A549 (cell line): Measurements from ENCODE around the gene SLC2A5. TPM values are rescaled to one million over a fixed set of nuclear protein-coding genes. Genes with fewer than 3 reads are reported as not detected.

ENCODE experiments used
- ATAC-seq, 2 experiments: fragments of 200-7000 bp in 1 of 2; fragments of >200 bp in 1 of 2; cut with Nextera tagmentation in 1 of 2; cut with Tn5 transposase in 1 of 2; 3 replicates each; pipeline versions ENCODE4 v1.8.0 to v1.9.1; 2018 to 2020; ENCODE audit warnings: mild to moderate bottlenecking in 1 of 2, moderate library complexity in 1 of 2
- CTCF ChIA-PET: fragments of 300-600 bp; sonication (Branson Sonifier 250); formaldehyde crosslinking; extraction: SDS; loops from one replicate; lab custom pipeline; 2021; ENCODE audit warnings: antibody characterized with exemption, inconsistent platforms; lab: Yijun Ruan, JAX
- POLR2A ChIA-PET: fragments of 350-600 bp; formaldehyde crosslinking; extraction: SDS; loops from one replicate; lab custom pipeline; 2021; ENCODE audit warnings: antibody characterized with exemption, inconsistent platforms; lab: Yijun Ruan, JAX
- DNase-seq, 2 experiments: peaks; one replicate each; pipeline versions ENCODE4 v3.0.0 to v3.0.0-alpha.2; 2011 to 2016; ENCODE audit warnings: low read depth in 1 of 2, low spot score in 1 of 2
- FAIRE-seq: peaks from 2 replicates; lab custom pipeline; 2011; peaks lifted over from hg19 to GRCh38; lab: Jason Lieb, UNC
- H3K27ac ChIP-seq, 2 experiments: fragments of >200 bp; sonication (Bioruptor Twin); formaldehyde crosslinking; 3 replicates each; pipeline ENCODE4 v1.5.1; 2016 to 2017
- H3K4me1 ChIP-seq: fragments of >200 bp; sonication (Bioruptor Twin); formaldehyde crosslinking; 3 replicates; pipeline ENCODE4 v1.6.1; 2016
- H3K4me2 ChIP-seq: fragments of >200 bp; sonication (Bioruptor Twin); formaldehyde crosslinking; 3 replicates; pipeline ENCODE4 v1.6.1; 2016
- H3K4me3 ChIP-seq: fragments of >200 bp; sonication (Bioruptor Twin); formaldehyde crosslinking; 3 replicates; pipeline ENCODE4 v1.5.1; 2016
- H3K9me3 ChIP-seq: fragments of >200 bp; sonication (Bioruptor Twin); formaldehyde crosslinking; 3 replicates; pipeline ENCODE4 v1.6.1; 2016
- CBX2 ChIP-seq: fragments of 200-600 bp; sonication (generic); IDR thresholded peaks from 2 replicates; pipeline ENCODE4 v1.6.1; 2016; ENCODE audit warnings: low read depth, mild to moderate bottlenecking, borderline replicate concordance
- CBX8 ChIP-seq: fragments of 200-600 bp; sonication (generic); IDR thresholded peaks from 2 replicates; pipeline ENCODE4 v1.6.1; 2016
- CHD2 ChIP-seq: fragments of 150-350 bp; IDR thresholded peaks from 2 replicates; pipeline ENCODE4 v1.6.1; 2014; ENCODE audit warnings: low read length; ENCODE audit not compliant: partially characterized antibody
- CHD4 ChIP-seq: fragments of 200-600 bp; sonication (generic); IDR thresholded peaks from 2 replicates; pipeline ENCODE4 v1.6.1; 2016; ENCODE audit warnings: antibody characterized with exemption, mild to moderate bottlenecking, borderline replicate concordance
- EHF ChIP-seq: fragments of 250-450 bp; sonication (Bioruptor Pico); IDR thresholded peaks from 2 replicates; pipeline ENCODE4 v1.5.0; 2020; ENCODE audit warnings: mild to moderate bottlenecking
- EHMT2 ChIP-seq: fragments of 200-600 bp; sonication (generic); IDR thresholded peaks from 2 replicates; pipeline ENCODE4 v1.6.1; 2016; ENCODE audit warnings: antibody characterized with exemption, low read depth, mild to moderate bottlenecking, moderate library complexity
- ESRRA ChIP-seq: fragments of 150-350 bp; IDR thresholded peaks from 2 replicates; pipeline ENCODE4 v1.6.1; 2014; ENCODE audit warnings: mild to moderate bottlenecking, low read length, borderline replicate concordance
- FOSB ChIP-seq: fragments of 250-450 bp; sonication (Bioruptor Pico); IDR thresholded peaks from 2 replicates; pipeline ENCODE4 v1.5.0; 2020; ENCODE audit warnings: mild to moderate bottlenecking, moderate library complexity
- FOSL2 ChIP-seq, 2 experiments: fragments of 450-650 bp in 1 of 2; fragments of >200 bp in 1 of 2; sonication (Bioruptor Twin) in 1 of 2; formaldehyde crosslinking; IDR thresholded peaks; 2 replicates each; pipeline versions ENCODE4 v1.5.0 to v1.6.1; 2016 to 2020; ENCODE audit warnings: mild to moderate bottlenecking in 1 of 2, moderate library complexity in 1 of 2
- GATA3 ChIP-seq: IDR thresholded peaks from 2 replicates; pipeline ENCODE4 v1.6.1; 2012; ENCODE audit warnings: borderline replicate concordance
- HOXA7 ChIP-seq: fragments of 250-450 bp; sonication (Bioruptor Pico); IDR thresholded peaks from 2 replicates; pipeline ENCODE4 v1.5.0; 2020; ENCODE audit warnings: mild to moderate bottlenecking, moderate library complexity
- HOXB13 ChIP-seq: fragments of 250-450 bp; sonication (Bioruptor Pico); IDR thresholded peaks from 2 replicates; pipeline ENCODE4 v1.5.0; 2020; ENCODE audit warnings: low read depth, mild to moderate bottlenecking, moderate library complexity
- JUN ChIP-seq, 2 experiments: fragments of >200 bp; sonication (Bioruptor Twin); formaldehyde crosslinking; IDR thresholded peaks; 2 replicates in 1 of 2; 3 replicates in 1 of 2; pipeline ENCODE4 v1.6.1; 2016 to 2017
- JUNB ChIP-seq: fragments of >200 bp; sonication (Bioruptor Twin); formaldehyde crosslinking; IDR thresholded peaks from 2 replicates; pipeline ENCODE4 v1.6.1; 2016
- KDM1A ChIP-seq: fragments of 200-600 bp; sonication (generic); IDR thresholded peaks from 2 replicates; pipeline ENCODE4 v1.6.1; 2016; ENCODE audit warnings: low read depth, mild to moderate bottlenecking
- KDM5A ChIP-seq: fragments of 200-600 bp; sonication (generic); IDR thresholded peaks from 2 replicates; pipeline ENCODE4 v1.6.1; 2016; ENCODE audit warnings: antibody characterized with exemption, mild to moderate bottlenecking
- MAFK ChIP-seq: fragments of 450-650 bp; IDR thresholded peaks from 2 replicates; pipeline ENCODE4 v1.6.1; 2014; ENCODE audit not compliant: partially characterized antibody
- NR3C1 ChIP-seq: fragments of >200 bp; sonication (Bioruptor Twin); formaldehyde crosslinking; IDR thresholded peaks from 3 replicates; pipeline ENCODE4 v1.6.1; 2017
- POLR2AphosphoS2 ChIP-seq: conservative IDR thresholded peaks from 2 replicates; pipeline ENCODE4 v1.6.1; 2012; ENCODE audit warnings: low read length, improper control_type of control experiment, inconsistent platforms
- RAD21 ChIP-seq, 2 experiments: fragments of >200 bp in 1 of 2; sonication (Bioruptor Twin) in 1 of 2; formaldehyde crosslinking in 1 of 2; IDR thresholded peaks in 1 of 2; conservative IDR thresholded peaks in 1 of 2; 2 replicates in 1 of 2; 3 replicates in 1 of 2; pipeline ENCODE4 v1.6.1; 2012 to 2018; ENCODE audit warnings: inconsistent platforms in 1 of 2
- RARB ChIP-seq: fragments of 250-450 bp; sonication (Bioruptor Pico); IDR thresholded peaks from 2 replicates; pipeline ENCODE4 v1.8.0; 2021; ENCODE audit warnings: mild to moderate bottlenecking, moderate library complexity
- RFX5 ChIP-seq: fragments of 450-650 bp; IDR thresholded peaks from 2 replicates; pipeline ENCODE4 v1.7.1; 2014; ENCODE audit warnings: antibody characterized with exemption, mild to moderate bottlenecking, moderate library complexity
- RNF2 ChIP-seq: fragments of 200-600 bp; sonication (generic); IDR thresholded peaks from 2 replicates; pipeline ENCODE4 v1.6.1; 2016; ENCODE audit warnings: low read depth, mild to moderate bottlenecking, antibody characterized with exemption, moderate library complexity, borderline replicate concordance
- SMC3 ChIP-seq: fragments of >200 bp; sonication (Bioruptor Twin); formaldehyde crosslinking; IDR thresholded peaks from 3 replicates; pipeline ENCODE4 v1.6.1; 2018; ENCODE audit warnings: inconsistent platforms
- SREBF2 ChIP-seq: fragments of 450-650 bp; IDR thresholded peaks from 2 replicates; pipeline ENCODE4 v1.6.1; 2014; ENCODE audit warnings: mild to moderate bottlenecking, moderate library complexity
- ZC3H11A ChIP-seq: fragments of 450-650 bp; IDR thresholded peaks from 2 replicates; pipeline ENCODE4 v1.6.1; 2014; ENCODE audit warnings: antibody characterized with exemption, mild to moderate bottlenecking
- ZFP36 ChIP-seq: fragments of 450-650 bp; IDR thresholded peaks from 2 replicates; pipeline ENCODE4 v1.6.1; 2014; ENCODE audit warnings: borderline replicate concordance; ENCODE audit not compliant: partially characterized antibody
- ZNF302 ChIP-seq: fragments of 250-450 bp; sonication (Bioruptor Pico); IDR thresholded peaks from 2 replicates; pipeline ENCODE4 v1.9.0; 2021; ENCODE audit warnings: inconsistent platforms, mild to moderate bottlenecking, moderate library complexity
- WGBS: methylation state at CpG from one replicate; pipeline ENCODE4 v1.1.6; 2017; ENCODE audit errors: missing lambda C conversion rate; 5-methylcytosine and 5-hydroxymethylcytosine counted together
- polyA plus RNA-seq, 4 experiments: library from polyadenylated mRNA; depleted of rRNA in 3 of 4; stranded (reverse); fragments of >200 nt; fragmentation: RNase III in 1 of 4; extraction: RNeasy Plus Mini Kit Qiagen cat#74134 plus additional on column Dnase treatment in 1 of 4; gene quantifications; 2 replicates in 3 of 4; 3 replicates in 1 of 4; pipeline ENCODE4 v1.2.3, GENCODE V29; 2011 to 2017
- TF ChIP-seq, protein P1 (sequence below): fragments of 450-650 bp; IDR thresholded peaks from 2 replicates; pipeline ENCODE4 v1.6.1; 2014; ENCODE audit warnings: antibody characterized with exemption
- TF ChIP-seq, protein P2 (sequence below): fragments of >200 bp; sonication (Bioruptor Twin); formaldehyde crosslinking; IDR thresholded peaks from 3 replicates; pipeline ENCODE4 v1.6.1; 2016
- TF ChIP-seq, protein P3 (sequence below): IDR thresholded peaks from 2 replicates; pipeline ENCODE4 v1.6.1; 2012
- TF ChIP-seq, protein P4 (sequence below): IDR thresholded peaks from 2 replicates; pipeline ENCODE4 v1.6.1; 2012; ENCODE audit warnings: low read depth, borderline replicate concordance
- TF ChIP-seq, protein P5 (sequence below): IDR thresholded peaks from 2 replicates; pipeline ENCODE4 v1.6.1; 2012
- TF ChIP-seq, protein P6 (sequence below): fragments of 200-600 bp; sonication (generic); IDR thresholded peaks from 2 replicates; pipeline ENCODE4 v1.6.1; 2016; ENCODE audit warnings: antibody characterized with exemption, mild to moderate bottlenecking, moderate library complexity

Gene SLC2A5
- polyA plus RNA-seq, 2 of the 4 experiments (the other 2 are of a cell fraction) = 0.12 to 0.19 TPM

DNA sequence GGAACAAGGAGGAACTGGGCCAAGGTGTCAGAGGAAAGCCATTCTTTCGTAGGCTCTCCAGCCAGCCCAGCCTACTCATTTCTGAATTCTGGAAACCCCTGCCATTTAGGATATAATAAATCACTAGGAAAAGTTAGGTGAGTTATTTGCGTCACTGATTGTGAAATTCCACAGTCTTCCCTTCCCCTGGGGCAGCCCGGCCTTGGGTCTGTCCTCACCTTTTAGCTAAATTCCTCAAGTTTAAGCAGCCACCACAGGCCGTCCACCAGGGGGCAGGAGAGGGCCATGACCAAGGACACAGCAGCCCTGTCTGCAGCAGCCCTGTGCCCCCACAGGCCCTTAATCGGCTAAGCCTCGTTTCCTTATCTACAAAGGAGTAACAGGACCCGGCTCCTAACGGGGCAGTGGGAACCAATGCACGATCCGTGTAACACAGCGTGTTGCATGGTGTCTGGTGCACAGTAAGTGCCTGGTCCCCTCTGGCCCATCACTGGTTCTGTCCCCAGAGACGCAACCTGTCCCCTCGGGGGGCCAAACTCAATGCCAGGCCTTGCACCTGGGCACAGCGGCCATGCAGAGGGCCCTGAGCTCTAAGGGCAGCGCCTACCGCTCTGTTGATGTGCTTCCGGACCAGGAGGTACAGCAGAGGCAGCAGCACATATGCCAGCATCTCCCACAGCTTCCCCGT lies 41.4 kb upstream of the SLC2A5 start:
- FAIRE-seq (no peak), DNase-seq (peak; percentile 77 to 93), ATAC-seq (peak; percentile 94 to 97)
- no peak overlapping the region for H3K4me3 ChIP-seq
- H3K27ac ChIP-seq = peak overlapping the region; percentile 58 to 88; a peak in 5 of 6 replicates
- H3K9me3 ChIP-seq = no peaks in the 10 kb centered on the region
- H3K4me1 ChIP-seq = peaks cover 33% of the 10 kb centered on the region
- H3K4me2 ChIP-seq = peak overlapping the region; percentile 49
- ChIA-PET CTCF (interaction anchor here (0.5 to 3.0 kb wide), 53 partner anchors 8 to 939 kb away, joined by 3 to 24 read pairs (median 4); partner anchors contain the start of genes GPR157 and H6PD), POLR2A (interaction anchor here (0.6 to 1.0 kb wide), 3 partner anchors 19 to 99 kb away, joined by 3 to 4 read pairs (median 3); no protein-coding TSS in a partner anchor)
- 24% methylated on average over 5 of the region's 18 CpGs for WGBS
- no peak for TF ChIP-seq SREBF2
- peak; percentile 91 for TF ChIP-seq SMC3
- TF ChIP-seq, protein P1, sequence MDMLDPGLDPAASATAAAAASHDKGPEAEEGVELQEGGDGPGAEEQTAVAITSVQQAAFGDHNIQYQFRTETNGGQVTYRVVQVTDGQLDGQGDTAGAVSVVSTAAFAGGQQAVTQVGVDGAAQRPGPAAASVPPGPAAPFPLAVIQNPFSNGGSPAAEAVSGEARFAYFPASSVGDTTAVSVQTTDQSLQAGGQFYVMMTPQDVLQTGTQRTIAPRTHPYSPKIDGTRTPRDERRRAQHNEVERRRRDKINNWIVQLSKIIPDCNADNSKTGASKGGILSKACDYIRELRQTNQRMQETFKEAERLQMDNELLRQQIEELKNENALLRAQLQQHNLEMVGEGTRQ = no peak
- TF ChIP-seq POLR2AphosphoS2 = no peak
- TF ChIP-seq, protein P2, sequence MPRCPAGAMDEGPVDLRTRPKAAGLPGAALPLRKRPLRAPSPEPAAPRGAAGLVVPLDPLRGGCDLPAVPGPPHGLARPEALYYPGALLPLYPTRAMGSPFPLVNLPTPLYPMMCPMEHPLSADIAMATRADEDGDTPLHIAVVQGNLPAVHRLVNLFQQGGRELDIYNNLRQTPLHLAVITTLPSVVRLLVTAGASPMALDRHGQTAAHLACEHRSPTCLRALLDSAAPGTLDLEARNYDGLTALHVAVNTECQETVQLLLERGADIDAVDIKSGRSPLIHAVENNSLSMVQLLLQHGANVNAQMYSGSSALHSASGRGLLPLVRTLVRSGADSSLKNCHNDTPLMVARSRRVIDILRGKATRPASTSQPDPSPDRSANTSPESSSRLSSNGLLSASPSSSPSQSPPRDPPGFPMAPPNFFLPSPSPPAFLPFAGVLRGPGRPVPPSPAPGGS = no peak
- no peak for TF ChIP-seq RNF2
- TF ChIP-seq HOXA7 = no peak
- peak; percentile 90 to 92 for TF ChIP-seq RAD21 (conservative IDR thresholded peaks at IDR 0.05 in 1 of 2, IDR thresholded peaks at IDR 0.05 in 1 of 2)
- TF ChIP-seq, protein P3, sequence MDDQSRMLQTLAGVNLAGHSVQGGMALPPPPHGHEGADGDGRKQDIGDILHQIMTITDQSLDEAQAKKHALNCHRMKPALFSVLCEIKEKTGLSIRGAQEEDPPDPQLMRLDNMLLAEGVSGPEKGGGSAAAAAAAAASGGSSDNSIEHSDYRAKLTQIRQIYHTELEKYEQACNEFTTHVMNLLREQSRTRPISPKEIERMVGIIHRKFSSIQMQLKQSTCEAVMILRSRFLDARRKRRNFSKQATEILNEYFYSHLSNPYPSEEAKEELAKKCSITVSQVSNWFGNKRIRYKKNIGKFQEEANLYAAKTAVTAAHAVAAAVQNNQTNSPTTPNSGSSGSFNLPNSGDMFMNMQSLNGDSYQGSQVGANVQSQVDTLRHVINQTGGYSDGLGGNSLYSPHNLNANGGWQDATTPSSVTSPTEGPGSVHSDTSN = no peak
- TF ChIP-seq, protein P4, sequence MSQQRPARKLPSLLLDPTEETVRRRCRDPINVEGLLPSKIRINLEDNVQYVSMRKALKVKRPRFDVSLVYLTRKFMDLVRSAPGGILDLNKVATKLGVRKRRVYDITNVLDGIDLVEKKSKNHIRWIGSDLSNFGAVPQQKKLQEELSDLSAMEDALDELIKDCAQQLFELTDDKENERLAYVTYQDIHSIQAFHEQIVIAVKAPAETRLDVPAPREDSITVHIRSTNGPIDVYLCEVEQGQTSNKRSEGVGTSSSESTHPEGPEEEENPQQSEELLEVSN = no peak
- no peak for TF ChIP-seq CHD4
- TF ChIP-seq CHD2 = no peak
- TF ChIP-seq KDM5A = no peak
- TF ChIP-seq MAFK = no peak
- no peak for TF ChIP-seq FOSL2 (IDR thresholded peaks at IDR 0.05)
- peak; percentile 22; the same call in 1 of the 2 replicates for TF ChIP-seq FOSL2 (CRISPR knock-in tag; IDR thresholded peaks at IDR 0.05)
- TF ChIP-seq EHF = no peak
- no peak for TF ChIP-seq CBX2
- TF ChIP-seq HOXB13 (CRISPR knock-in tag) = no peak
- no peak for TF ChIP-seq CBX8
- peak; percentile 27; the same call in 1 of the 2 replicates for TF ChIP-seq GATA3
- no peak for TF ChIP-seq EHMT2
- TF ChIP-seq NR3C1 = no peak
- TF ChIP-seq KDM1A = no peak
- no peak for TF ChIP-seq ZNF302 (CRISPR knock-in tag)
- TF ChIP-seq JUN (IDR thresholded peaks at IDR 0.05) = peak in 1 of 2 experiments; percentile 51; a peak in 1 of 5 replicates
- no peak for TF ChIP-seq ESRRA
- TF ChIP-seq RARB (CRISPR knock-in tag) = no peak
- 0 out of 2 replicates have a peak, but pooled peaks have one; percentile 33 for TF ChIP-seq JUNB
- no peak for TF ChIP-seq ZC3H11A
- TF ChIP-seq ZFP36 = no peak
- no peak for TF ChIP-seq RFX5
- TF ChIP-seq, protein P5, sequence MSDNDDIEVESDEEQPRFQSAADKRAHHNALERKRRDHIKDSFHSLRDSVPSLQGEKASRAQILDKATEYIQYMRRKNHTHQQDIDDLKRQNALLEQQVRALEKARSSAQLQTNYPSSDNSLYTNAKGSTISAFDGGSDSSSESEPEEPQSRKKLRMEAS = no peak
- TF ChIP-seq FOSB (CRISPR knock-in tag) = no peak
- TF ChIP-seq, protein P6, sequence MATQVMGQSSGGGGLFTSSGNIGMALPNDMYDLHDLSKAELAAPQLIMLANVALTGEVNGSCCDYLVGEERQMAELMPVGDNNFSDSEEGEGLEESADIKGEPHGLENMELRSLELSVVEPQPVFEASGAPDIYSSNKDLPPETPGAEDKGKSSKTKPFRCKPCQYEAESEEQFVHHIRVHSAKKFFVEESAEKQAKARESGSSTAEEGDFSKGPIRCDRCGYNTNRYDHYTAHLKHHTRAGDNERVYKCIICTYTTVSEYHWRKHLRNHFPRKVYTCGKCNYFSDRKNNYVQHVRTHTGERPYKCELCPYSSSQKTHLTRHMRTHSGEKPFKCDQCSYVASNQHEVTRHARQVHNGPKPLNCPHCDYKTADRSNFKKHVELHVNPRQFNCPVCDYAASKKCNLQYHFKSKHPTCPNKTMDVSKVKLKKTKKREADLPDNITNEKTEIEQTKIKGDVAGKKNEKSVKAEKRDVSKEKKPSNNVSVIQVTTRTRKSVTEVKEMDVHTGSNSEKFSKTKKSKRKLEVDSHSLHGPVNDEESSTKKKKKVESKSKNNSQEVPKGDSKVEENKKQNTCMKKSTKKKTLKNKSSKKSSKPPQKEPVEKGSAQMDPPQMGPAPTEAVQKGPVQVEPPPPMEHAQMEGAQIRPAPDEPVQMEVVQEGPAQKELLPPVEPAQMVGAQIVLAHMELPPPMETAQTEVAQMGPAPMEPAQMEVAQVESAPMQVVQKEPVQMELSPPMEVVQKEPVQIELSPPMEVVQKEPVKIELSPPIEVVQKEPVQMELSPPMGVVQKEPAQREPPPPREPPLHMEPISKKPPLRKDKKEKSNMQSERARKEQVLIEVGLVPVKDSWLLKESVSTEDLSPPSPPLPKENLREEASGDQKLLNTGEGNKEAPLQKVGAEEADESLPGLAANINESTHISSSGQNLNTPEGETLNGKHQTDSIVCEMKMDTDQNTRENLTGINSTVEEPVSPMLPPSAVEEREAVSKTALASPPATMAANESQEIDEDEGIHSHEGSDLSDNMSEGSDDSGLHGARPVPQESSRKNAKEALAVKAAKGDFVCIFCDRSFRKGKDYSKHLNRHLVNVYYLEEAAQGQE = no peak
